ENCODE measurements around the gene SYT5.
"Not testable (repeated sequence)": the region's sequence is repeated elsewhere in the genome, so short reads cannot be mapped to it uniquely, and the experiment has no call there.

Gene SYT5

DNA sequence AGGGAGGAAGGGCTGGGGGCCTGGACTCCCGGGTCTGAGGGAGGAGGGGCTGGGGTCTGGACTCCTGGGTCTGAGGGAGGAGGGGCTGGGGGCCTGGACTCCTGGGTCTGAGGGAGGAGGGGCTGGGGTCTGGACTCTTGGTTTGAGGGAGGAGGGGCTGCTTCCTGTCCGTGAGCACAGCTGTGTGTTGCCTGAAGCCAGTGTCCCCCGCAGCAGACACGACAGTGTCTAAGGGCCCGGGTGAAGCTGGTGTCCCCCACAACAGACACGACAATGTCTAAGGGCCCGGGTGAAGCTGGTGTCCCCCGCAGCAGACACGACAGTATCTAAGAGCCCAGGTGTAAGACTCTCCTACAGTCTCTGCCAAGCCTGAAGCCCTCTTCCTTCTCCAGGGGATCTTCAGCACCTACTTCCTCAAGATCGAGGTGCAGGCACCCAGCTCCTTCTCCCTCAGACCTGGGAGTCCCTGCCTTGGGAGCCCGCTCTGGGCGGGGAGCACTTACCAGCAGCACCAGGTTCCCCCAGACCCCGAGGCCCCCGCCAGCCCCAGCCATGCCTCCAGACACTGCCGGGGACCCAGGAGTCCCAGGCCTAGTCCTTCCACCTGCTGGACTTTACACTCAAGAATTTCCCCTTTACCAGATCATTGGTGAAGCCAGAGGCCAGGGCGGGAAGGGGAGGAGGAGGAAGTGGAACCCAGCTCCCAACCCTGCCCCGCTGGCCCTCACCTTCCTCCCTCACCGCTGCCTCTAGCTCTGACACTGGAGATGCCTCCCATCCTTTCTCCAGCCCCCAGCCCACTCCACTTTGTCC lies 29.0 kb upstream of the SYT5 start, which contains the start of gene PTPRH:
PTPRH (minus strand) TSS at position 622 of the 813 bp plus-strand sequence; CDS start at position 554, 68 bp downstream.
- DNase-seq (ENCODE audit: low read depth in 1 of 2, low spot score in 1 of 2) = no peak

DNA sequence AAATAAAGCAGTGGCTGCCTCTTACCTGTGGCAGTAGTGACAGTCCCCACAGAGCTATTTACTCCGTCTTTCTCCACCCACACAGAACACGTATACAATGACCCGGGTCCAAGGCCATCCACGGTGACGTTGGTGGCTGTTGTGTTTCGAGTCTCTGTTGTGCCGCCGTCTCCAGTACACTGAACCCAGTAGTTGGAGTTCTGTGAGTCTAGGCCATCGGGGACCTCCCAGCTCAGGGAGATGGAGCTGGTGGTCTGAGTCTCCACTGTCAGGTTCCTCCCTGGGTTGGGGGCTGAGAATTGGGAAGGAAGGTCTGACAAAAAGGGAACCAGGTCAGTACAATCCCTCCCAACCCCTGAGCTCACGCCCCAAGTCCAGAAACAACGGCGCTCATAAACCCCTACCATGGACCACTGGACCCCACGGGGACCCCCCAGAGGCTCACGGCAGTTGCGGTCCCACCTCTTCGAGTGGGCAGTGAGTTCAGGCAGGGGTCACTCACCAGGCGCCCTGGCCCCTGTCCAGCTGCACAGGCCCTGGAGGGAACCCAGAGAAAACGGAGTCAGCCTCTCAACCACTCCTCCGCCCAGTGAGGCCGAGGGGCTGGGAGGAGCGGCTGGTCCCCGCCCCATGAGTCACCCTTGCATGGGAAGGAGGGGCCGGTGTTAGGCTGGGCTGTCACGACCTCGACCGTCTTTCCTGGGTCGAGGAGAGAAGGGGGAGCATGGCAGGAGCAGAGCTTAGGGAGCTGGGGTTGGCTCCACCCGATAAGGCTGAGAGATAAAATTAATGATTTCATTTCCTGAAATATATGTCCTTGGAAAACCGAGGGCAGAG lies 26.8 kb upstream of the SYT5 start:
- peak in 1 of 2 donors; percentile 27 for DNase-seq (ENCODE audit: low read depth in 1 of 2, low spot score in 1 of 2)

DNA sequence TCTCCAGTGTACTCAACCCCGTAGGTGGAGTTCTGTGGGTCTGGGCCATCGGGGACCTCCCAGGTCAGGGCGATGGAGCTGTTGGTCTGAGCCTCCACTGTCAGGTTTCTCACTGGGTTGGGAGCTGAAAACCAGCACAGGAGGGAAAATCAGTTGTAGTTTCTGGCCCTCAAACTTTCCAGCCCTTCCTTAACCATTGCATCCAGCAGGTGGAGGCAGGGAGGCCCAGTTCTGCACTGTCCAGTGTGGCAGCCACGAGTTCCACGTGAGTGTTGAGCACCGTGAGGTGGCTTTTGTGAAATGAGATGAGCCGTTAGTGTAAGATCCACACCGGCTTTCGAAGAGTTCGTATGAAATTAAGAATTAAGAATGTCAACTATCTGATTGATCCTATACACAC lies 22.1 kb upstream of the SYT5 start:
- not testable (repeated sequence) for DNase-seq (ENCODE audit: low read depth in 1 of 2, low spot score in 1 of 2)

DNA sequence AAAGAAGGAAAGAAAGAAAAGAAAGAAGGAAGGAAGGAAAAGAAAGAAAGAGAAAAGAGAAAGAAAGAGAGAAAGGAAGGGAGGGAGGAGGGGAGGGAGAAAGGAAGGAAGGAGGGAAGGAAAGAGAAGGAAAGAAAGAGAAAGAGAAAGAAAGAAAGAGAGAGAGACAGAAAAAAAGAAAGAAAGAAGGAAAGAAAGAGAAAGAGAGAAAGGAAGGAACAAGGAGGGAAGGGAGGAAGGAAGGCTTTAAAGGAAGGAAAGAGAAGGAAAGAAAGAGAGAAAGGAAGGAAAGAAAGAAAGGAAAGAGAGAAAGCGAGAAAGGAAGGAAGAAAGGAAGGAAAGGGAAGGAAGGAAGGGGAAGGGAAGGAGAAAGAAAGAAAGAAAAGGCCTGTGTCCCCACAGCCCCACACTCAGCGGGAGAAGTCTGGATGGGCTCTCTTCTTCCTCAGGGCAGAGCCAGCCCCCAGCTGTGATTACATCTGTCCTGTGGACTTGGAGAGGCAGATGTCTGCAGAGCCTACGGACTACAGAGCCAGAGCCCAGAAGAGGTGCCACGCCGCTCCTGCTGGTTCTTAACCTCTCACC lies 19.6 kb upstream of the SYT5 start:
- no peak for DNase-seq (ENCODE audit: low read depth in 1 of 2, low spot score in 1 of 2)

DNA sequence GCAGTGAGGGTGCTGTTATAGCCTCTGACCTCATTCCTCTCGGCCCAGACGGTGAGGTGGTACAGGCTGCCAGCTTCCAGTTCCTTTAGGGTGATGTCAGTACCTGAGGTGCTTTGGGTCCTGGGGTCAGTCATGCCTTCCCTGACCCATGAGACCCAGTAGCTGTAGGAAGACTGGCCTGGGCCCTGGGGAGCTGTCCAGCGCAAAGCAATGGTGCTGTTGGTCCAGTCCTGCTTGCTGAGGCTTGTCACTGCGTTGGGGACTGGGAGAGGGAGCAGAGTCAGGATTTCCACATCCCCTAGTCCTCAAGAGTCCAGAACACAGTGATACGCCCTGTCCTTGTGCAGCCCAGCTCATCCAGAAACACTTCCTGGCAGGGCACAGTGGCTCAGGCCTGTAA lies 18.6 kb upstream of the SYT5 start:
- no peak for DNase-seq (ENCODE audit: low read depth in 1 of 2, low spot score in 1 of 2)

DNA sequence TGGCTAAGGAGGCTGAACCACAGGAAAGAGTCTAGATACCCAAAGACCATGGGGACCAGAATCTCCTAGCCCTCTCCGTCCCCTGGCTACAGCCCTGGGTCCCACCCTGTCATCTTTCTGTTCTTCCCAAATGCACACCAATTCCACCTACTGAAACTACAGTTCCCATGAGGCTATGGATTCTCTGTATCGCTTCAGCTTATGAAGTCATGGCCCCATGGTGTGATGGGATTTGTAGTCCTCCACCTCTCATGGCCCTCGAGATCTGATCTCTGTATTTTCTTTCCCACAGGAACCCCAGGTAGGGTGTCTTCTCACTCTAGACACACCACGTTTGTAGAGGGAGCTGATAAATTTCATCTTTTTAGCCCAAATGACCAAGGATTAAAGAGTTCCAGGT lies 17.4 kb upstream of the SYT5 start:
- no peak for DNase-seq (ENCODE audit: low read depth in 1 of 2, low spot score in 1 of 2)

DNA sequence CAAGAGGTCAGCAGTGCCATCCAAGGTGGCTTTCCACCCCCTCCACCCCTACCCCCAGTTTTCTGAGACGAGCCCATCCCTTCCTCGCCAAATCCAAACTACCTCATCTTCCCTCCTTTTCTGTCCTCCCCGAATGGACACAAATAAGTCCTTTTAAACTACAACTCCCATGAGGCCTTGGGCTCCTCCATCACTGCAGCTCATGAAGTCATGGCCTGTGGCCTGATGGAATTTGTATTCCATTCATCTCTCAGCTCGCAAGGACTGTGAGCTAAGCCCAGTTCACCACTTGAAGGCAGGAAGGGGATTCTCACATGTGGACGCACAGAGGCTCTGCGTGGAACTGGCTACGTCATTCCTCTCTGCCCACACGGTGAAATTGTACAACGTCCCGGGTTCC lies 16.7 kb upstream of the SYT5 start:
- no peak for DNase-seq (ENCODE audit: low read depth in 1 of 2, low spot score in 1 of 2)

DNA sequence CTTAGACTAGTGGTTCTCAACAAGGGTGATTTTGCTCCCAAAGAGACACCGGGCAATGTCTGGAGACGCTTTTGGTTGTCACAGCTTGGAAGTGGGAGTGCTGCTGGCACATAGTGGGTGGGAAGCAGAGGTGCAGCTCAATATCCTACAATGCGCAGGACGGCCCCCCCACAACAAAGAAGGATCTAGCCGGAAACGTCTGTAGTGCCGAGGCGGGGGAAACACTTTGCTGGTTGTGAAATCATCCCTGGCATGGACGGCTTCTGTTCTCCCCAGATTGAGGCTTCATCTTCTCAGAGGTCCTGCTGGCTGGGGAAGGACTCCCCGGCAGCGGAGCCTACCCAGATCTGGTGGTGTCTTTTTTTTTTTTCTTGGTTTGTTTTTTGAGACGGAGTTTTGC lies 13.4 kb upstream of the SYT5 start:
- DNase-seq (ENCODE audit: low read depth in 1 of 2, low spot score in 1 of 2) = no peak

DNA sequence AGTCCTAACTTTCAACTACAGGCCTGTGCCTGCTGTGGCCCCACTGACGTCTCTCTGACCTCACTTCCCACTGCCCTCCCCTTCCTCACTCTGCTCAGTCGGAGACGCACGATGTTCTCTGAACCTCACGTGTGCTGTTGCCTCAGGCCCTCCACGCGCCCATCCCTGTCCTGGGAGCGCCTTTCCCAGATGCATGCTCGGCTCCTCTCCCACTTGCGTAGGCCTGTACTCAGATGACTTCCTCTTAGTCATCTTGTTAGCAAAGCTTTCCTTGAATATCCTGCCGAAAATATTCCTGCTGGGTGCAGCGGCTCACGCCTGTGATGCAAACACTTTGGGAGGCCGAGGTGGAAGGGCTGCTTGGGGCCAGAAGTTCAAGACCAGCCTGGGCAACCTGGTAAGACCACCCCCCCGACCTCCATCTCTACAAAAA lies 9.3 kb upstream of the SYT5 start:
- no peak for DNase-seq (ENCODE audit: low read depth in 1 of 2, low spot score in 1 of 2)

DNA sequence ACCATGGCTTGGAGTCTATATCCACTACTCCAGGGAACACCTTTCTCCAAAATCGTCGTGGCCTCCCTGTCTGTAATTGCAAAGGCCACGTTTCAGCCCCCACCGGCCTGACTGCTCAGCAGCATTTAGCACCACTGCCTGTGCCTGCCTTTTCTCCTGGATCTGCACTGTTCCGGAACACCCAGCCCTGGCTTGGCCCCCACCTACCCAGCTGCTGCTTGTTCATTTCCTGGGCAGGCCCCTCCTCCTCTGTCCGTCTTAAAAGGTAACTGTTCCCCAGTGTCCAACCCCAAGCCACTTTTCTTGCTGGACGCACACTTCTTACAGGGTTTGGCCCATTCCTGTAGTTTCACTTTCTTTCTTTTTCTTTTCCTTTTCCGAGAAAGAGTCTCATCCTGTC lies 8.5 kb upstream of the SYT5 start:
- no peak for DNase-seq (ENCODE audit: low read depth in 1 of 2, low spot score in 1 of 2)

DNA sequence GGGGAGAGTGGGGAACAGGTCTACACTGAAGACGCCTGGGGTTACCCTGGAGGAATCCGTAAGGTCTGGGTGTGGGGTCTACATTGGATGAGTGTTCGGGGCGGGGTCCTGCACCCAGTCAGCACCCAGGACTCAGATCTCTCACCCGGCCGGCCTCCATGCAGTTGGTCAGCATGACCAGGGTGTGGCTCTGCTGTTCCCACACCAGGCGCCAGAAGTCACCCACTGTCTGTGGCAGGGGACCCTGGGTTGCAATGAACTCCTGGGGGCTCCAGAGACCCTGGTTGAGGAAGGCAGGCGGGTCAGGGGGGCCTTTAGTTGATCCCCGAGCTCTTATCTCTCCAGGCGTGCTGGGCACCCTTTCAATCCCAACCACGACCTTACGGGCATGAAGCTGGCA lies 6.0 kb upstream of the SYT5 start:
- no peak for DNase-seq (ENCODE audit: low read depth in 1 of 2, low spot score in 1 of 2)

DNA sequence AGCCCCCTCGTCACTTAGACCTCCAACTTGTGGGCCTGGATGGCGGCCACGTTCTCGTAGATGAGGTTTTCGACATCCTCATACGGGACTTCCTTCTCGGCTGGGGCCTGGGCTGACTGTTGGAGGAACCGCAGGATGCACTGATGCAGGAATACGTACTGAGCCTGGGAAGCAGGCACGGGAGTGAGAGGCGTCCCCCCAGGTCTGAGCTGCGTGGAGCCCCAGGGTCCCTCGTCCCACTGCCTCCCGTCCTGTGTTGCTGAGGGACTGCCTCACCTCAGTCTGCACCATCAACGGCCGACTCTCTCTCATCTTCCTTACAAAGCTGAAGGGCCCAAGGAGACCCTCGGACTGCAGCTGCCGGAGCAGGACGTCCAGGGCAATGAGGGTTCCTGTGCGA lies 1.7 kb upstream of the SYT5 start:
- DNase-seq (ENCODE audit: low read depth in 1 of 2, low spot score in 1 of 2) = no peak

DNA sequence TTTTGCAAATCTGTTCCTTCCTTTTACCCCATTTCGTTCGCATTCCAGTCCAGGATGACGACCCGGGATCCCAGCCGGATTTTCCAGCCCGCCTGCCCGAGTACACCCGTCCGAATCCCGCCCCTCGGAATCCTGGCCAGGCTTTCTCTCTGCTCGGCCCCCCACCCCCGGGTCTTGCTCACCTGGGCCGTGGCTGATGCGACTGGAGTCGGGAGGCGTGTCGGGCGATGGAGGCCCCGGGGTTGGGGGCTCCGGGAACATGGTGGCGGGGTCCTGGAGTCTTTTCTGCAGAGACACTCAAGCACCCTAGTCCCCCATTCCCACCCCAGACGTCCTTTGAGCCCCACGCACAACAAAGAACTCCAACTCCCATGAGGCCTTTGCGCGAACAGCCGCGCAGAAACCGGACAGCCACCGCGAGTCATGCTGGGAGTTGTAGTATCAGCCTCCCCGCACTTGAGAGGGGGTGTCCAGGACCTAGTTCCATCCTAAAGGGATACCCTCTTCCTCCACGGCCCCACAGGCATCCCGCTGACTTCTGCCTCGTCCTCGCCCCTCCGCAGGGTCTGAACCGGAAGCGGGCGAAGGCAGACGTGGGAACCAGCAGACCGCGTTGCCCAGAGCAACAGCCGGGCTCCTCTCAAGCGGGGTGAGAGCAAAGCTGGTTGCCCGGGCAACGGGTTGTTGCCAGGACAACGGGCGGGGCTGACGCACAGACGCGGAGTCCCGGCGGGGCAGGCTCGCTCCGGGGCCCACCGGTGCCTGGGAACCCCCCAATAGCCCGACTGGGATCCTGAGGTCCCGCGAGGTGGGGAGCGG lies 1.1 kb downstream of the SYT5 start:
- DNase-seq (ENCODE audit: low read depth in 1 of 2, low spot score in 1 of 2) = peak; percentile 76 to 80

DNA sequence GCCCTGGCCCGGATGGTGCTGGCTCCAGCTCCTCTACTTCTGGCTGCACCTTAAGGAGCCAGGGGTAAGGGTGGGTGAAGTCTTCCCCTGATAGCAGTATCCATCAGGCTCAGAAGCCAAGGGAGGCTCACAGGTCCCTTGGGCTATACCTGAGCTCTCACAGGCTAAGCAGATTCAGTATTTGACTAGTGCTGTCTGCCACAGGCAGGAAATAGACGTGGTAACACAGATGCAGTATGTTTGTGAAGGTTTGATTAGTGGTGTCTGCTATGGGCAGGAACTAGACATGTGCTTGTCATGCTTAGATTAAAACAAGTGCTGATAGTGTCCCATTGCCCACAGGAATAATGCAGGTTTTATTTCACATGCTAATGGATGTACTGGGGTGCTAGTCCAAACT lies 4.0 kb downstream of the SYT5 start:
- no peak for DNase-seq (ENCODE audit: low read depth in 1 of 2, low spot score in 1 of 2)

DNA sequence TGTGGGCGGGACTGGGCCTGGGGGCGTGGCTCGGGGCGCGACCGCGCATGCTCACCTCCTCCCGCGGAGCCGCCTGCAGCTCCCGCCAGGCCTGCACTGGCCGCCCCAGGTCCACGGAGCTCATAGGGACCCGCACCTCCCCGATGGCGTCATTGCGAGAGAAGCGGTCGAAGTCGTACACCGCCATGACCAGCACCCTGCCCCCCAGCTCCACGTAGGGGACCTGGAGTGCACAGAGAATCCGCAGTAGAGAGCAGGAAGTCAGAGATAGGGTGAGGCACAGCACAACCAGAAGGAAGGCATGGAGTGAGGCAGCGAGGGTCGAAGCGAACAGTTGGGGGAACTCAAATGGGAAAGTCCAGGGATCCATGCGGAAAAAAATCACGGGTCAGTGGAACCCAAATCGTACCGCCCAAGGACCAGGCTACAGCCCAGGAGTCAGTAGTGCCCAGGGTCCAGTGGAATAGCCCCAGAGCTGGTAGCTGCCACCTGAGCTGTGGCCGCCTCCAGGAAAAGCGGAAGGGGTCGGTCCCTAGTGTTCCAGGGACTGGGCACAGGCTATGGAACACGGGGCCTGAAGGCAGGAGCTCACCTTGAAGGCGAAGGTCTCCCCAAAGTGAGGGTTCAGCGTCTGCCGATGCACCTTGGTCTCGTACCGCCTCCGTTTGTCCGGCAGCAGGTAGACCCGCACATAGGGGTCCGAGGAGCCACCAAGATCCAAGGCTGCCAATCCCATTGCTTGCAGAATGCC lies 4.8 kb downstream of the SYT5 start:
- DNase-seq (ENCODE audit: low read depth in 1 of 2, low spot score in 1 of 2) = no peak

DNA sequence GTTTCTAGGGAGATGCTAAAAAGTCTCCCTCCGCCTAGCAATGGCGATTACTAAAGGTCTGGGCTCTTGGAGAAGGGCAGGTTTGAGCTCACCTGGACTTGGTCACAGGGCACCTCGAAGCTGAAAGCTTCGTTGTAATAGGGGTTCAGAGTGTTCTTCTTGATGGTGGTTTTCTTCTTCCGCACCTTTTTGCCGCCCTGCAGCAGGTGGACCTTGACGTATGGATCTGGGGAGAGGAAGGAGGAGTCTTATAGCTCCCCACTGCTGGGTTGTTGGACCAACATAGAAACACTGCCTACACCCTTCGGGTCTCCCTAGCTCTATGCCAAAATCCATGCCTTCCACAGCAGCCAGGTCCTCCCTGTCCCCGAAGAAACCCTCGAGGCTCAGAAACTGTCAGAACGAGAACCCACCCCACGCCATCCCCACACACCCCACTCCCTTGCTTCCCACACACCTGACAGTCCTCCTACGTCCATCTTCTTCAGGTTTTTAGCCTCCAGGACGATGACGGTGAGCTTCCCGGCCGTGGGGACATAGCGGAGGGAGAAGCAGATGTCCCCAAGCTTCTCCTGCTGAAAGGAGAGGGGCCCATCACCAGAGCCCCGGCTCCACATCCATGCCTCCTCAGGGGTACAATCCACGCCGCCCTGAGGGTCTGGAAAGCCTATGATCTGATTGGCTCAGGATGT lies 5.5 kb downstream of the SYT5 start:
- no peak for DNase-seq (ENCODE audit: low read depth in 1 of 2, low spot score in 1 of 2)

DNA sequence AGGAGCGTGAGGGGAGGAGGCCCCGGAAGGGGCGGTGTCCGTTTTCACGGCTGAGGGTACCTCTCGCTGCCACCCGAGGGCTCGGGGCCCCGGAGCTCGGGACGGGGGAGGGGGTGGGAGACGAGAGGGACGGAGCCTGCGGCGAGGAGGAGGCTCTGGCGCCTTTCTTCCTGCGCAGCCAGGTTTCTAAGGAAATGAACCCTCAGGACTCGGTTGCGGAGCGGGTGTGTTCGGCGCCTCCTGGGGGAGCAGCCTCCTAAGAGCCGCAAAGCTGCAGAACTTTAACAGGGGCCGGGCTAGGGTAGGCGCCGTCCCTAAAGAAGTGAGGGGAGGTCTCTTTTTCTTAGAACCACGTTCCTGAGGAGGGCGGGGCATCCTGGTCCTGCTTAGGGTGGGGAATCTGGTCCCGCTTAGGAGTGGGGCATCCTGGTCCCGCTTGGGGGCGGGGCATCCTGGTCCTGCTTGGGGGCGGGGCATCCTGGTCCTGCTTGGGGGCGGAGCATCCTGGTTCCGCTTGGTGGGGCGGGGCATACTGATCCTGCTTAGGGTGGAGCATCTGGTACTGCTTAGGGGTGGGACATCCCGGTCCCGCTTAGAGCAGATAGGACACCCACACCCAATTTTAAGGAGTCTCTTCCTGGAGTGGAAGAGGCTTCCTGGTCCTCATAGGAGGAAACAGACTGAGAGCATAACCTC lies 6.2 kb downstream of the SYT5 start:
- DNase-seq (ENCODE audit: low read depth in 1 of 2, low spot score in 1 of 2) = no peak

DNA sequence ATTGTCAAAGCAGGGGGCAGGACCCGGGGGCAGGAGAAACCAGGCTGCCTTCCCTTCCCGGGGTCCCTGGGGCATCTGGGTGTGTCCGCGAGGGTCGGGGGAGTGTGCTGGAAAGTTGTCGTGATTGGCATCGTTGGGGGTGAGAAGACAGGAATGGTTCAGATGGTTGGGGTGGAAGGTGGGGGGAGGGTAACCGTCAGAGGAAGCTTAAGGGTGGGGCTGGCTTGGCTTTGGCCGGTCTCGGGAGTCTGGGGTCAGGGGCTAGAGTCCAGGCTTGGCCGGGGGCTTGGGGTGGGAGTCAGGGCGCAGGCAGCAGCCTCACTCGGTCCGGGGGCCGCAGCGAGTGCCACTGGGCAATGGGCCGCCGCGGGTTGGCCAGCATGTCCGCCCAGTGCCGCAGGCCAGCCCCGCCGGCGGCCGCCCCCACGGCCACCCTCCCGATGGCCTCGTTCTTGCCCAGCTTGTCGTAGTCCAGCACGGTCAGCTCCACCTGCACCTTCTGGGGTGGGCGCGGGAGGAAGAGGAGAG lies 6.8 kb downstream of the SYT5 start:
- DNase-seq (ENCODE audit: low read depth in 1 of 2, low spot score in 1 of 2) = no peak

DNA sequence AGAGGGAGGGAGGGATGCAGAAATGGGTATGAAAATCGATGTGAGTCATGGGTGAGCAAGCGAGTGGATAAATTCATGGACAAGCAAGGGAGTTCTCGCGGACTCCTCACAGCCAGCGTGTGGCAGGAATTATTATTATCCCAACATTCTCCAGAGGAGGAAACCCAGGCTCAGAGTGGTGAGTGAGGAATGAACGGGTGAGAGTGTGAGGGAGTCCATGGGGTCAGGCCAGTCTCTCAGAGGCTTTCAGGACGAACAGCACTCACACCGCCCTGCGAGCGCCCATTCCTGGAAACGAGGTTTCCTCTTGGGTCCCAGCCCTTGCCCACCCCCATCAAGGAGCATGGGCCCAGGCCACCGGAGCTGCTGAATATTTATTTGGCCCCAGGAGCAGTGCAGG lies 7.3 kb downstream of the SYT5 start:
- no peak for DNase-seq (ENCODE audit: low read depth in 1 of 2, low spot score in 1 of 2)

All from activated CD4-positive, alpha-beta T cell treated with anti-CD3 and anti-CD28 coated beads, Interleukin-2, amount 50 U/mL, for 24 hours (primary cell).